Measurements from ENCODE around the gene MCTP1. TPM values are rescaled to one million over a fixed set of nuclear protein-coding genes. Genes with fewer than 3 reads are reported as not detected.

The MCTP1 gene
- total RNA-seq, 1 experiment from 2014 or later: 5.6 TPM

DNA sequence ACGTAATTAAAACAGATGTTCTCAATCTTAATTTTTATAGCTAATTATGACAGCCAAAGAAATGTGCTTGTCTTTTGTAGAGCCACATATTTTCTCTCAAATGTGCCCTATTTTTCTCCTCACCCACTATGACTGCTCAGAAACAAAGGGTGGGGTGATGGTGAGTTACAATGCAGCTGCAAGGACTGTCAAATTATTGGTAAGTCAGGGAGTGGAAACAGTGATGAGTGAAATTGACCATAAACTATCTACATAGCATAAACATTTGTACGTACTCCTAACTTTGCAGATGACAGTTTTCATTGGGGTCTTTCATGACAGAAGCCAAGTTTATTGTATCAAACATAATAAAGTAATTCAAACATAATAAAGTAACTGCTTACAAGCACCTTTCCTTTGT, 215.9 kb downstream of the MCTP1 start:
- no peak for ATAC-seq
- Mint-ChIP-seq H3K27ac (no peak overlapping the region), H3K9me3 (no peaks in the 10 kb centered on the region), H3K4me3 (no peak overlapping the region), H3K36me3 (no peaks in the 10 kb centered on the region), H3K4me1 (0 out of 2 replicates have a peak, but pooled peaks cover 6% of the 10 kb centered on the region), H3K27me3 (ENCODE audit: low read depth) (no peaks in the 10 kb centered on the region)
- ChIA-PET CTCF (interaction anchor here (0.9 to 1.7 kb wide), 2 partner anchors 9 to 109 kb away, joined by 3 to 5 read pairs; no protein-coding TSS in a partner anchor), POLR2A (interaction anchor here (0.5 to 0.7 kb wide), 2 partner anchors 13 to 171 kb away, joined by 3 read pairs; no protein-coding TSS in a partner anchor)
- TF ChIP-seq RORB (CRISPR knock-in tag; IDR thresholded peaks at IDR 0.05) (no peak), FOXP1 (CRISPR knock-in tag; IDR thresholded peaks at IDR 0.05; ENCODE audit: borderline replicate concordance) (no peak), MYBL2 (CRISPR knock-in tag; IDR thresholded peaks at IDR 0.05) (no peak), ZNF232 (CRISPR knock-in tag; IDR thresholded peaks at IDR 0.05) (no peak), JAZF1 (CRISPR knock-in tag; IDR thresholded peaks at IDR 0.05) (no peak), ZNF263 (CRISPR knock-in tag; IDR thresholded peaks at IDR 0.05; ENCODE audit: low read depth) (no peak), KAT7 (CRISPR knock-in tag; IDR thresholded peaks at IDR 0.05; ENCODE audit: borderline replicate concordance) (no peak), ATF1 (CRISPR knock-in tag; IDR thresholded peaks at IDR 0.05) (no peak), MXD4 (CRISPR knock-in tag; IDR thresholded peaks at IDR 0.05; ENCODE audit: borderline replicate concordance) (no peak), ZNF219 (CRISPR knock-in tag; IDR thresholded peaks at IDR 0.05; ENCODE audit: borderline replicate concordance) (no peak), ZBTB21 (CRISPR knock-in tag; IDR thresholded peaks at IDR 0.05; ENCODE audit: borderline replicate concordance) (no peak)
- TF ChIP-seq, protein P1, sequence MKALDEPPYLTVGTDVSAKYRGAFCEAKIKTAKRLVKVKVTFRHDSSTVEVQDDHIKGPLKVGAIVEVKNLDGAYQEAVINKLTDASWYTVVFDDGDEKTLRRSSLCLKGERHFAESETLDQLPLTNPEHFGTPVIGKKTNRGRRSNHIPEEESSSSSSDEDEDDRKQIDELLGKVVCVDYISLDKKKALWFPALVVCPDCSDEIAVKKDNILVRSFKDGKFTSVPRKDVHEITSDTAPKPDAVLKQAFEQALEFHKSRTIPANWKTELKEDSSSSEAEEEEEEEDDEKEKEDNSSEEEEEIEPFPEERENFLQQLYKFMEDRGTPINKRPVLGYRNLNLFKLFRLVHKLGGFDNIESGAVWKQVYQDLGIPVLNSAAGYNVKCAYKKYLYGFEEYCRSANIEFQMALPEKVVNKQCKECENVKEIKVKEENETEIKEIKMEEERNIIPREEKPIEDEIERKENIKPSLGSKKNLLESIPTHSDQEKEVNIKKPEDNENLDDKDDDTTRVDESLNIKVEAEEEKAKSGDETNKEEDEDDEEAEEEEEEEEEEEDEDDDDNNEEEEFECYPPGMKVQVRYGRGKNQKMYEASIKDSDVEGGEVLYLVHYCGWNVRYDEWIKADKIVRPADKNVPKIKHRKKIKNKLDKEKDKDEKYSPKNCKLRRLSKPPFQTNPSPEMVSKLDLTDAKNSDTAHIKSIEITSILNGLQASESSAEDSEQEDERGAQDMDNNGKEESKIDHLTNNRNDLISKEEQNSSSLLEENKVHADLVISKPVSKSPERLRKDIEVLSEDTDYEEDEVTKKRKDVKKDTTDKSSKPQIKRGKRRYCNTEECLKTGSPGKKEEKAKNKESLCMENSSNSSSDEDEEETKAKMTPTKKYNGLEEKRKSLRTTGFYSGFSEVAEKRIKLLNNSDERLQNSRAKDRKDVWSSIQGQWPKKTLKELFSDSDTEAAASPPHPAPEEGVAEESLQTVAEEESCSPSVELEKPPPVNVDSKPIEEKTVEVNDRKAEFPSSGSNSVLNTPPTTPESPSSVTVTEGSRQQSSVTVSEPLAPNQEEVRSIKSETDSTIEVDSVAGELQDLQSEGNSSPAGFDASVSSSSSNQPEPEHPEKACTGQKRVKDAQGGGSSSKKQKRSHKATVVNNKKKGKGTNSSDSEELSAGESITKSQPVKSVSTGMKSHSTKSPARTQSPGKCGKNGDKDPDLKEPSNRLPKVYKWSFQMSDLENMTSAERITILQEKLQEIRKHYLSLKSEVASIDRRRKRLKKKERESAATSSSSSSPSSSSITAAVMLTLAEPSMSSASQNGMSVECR (CRISPR knock-in tag; IDR thresholded peaks at IDR 0.05; ENCODE audit: borderline replicate concordance): no peak
- TF ChIP-seq, protein P2, sequence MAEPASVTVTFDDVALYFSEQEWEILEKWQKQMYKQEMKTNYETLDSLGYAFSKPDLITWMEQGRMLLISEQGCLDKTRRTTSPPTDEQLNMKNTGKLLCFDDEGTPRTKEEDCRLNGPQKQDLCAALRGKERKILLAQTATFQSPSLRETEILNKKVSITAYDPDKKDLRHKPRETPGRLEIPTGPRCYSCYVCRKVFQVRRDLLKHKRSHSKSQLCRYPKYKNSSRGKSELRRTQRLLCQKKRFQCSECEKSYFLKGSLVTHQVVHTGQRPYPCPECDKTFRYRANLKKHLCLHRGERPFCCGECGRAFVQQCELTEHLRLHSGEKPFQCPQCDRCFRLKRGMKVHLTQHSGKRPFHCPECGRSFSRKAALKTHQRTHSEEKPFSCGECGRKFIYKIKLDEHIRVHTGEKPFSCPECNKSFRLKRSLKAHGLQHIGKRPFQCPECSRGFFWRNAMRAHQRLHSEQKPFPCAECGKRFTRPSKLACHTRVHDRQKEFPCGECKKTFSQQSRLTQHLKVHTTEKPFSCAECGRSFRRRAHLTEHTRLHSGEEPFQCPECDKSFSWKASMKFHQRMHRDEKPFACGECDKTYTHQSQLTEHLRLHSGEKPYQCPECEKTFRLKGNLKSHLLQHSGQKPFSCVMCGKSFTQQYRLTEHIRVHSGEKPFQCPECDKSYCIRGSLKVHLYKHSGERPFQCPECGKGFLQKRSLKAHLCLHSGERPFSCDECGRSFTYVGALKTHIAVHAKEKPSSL (CRISPR knock-in tag; conservative IDR thresholded peaks at IDR 0.05): no peak
- TF ChIP-seq, protein P3, sequence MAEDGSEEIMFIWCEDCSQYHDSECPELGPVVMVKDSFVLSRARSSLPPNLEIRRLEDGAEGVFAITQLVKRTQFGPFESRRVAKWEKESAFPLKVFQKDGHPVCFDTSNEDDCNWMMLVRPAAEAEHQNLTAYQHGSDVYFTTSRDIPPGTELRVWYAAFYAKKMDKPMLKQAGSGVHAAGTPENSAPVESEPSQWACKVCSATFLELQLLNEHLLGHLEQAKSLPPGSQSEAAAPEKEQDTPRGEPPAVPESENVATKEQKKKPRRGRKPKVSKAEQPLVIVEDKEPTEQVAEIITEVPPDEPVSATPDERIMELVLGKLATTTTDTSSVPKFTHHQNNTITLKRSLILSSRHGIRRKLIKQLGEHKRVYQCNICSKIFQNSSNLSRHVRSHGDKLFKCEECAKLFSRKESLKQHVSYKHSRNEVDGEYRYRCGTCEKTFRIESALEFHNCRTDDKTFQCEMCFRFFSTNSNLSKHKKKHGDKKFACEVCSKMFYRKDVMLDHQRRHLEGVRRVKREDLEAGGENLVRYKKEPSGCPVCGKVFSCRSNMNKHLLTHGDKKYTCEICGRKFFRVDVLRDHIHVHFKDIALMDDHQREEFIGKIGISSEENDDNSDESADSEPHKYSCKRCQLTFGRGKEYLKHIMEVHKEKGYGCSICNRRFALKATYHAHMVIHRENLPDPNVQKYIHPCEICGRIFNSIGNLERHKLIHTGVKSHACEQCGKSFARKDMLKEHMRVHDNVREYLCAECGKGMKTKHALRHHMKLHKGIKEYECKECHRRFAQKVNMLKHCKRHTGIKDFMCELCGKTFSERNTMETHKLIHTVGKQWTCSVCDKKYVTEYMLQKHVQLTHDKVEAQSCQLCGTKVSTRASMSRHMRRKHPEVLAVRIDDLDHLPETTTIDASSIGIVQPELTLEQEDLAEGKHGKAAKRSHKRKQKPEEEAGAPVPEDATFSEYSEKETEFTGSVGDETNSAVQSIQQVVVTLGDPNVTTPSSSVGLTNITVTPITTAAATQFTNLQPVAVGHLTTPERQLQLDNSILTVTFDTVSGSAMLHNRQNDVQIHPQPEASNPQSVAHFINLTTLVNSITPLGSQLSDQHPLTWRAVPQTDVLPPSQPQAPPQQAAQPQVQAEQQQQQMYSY (CRISPR knock-in tag; IDR thresholded peaks at IDR 0.05): no peak
- TF ChIP-seq, protein P4, sequence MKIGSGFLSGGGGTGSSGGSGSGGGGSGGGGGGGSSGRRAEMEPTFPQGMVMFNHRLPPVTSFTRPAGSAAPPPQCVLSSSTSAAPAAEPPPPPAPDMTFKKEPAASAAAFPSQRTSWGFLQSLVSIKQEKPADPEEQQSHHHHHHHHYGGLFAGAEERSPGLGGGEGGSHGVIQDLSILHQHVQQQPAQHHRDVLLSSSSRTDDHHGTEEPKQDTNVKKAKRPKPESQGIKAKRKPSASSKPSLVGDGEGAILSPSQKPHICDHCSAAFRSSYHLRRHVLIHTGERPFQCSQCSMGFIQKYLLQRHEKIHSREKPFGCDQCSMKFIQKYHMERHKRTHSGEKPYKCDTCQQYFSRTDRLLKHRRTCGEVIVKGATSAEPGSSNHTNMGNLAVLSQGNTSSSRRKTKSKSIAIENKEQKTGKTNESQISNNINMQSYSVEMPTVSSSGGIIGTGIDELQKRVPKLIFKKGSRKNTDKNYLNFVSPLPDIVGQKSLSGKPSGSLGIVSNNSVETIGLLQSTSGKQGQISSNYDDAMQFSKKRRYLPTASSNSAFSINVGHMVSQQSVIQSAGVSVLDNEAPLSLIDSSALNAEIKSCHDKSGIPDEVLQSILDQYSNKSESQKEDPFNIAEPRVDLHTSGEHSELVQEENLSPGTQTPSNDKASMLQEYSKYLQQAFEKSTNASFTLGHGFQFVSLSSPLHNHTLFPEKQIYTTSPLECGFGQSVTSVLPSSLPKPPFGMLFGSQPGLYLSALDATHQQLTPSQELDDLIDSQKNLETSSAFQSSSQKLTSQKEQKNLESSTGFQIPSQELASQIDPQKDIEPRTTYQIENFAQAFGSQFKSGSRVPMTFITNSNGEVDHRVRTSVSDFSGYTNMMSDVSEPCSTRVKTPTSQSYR (CRISPR knock-in tag; IDR thresholded peaks at IDR 0.05): no peak
- TF ChIP-seq, protein P5, sequence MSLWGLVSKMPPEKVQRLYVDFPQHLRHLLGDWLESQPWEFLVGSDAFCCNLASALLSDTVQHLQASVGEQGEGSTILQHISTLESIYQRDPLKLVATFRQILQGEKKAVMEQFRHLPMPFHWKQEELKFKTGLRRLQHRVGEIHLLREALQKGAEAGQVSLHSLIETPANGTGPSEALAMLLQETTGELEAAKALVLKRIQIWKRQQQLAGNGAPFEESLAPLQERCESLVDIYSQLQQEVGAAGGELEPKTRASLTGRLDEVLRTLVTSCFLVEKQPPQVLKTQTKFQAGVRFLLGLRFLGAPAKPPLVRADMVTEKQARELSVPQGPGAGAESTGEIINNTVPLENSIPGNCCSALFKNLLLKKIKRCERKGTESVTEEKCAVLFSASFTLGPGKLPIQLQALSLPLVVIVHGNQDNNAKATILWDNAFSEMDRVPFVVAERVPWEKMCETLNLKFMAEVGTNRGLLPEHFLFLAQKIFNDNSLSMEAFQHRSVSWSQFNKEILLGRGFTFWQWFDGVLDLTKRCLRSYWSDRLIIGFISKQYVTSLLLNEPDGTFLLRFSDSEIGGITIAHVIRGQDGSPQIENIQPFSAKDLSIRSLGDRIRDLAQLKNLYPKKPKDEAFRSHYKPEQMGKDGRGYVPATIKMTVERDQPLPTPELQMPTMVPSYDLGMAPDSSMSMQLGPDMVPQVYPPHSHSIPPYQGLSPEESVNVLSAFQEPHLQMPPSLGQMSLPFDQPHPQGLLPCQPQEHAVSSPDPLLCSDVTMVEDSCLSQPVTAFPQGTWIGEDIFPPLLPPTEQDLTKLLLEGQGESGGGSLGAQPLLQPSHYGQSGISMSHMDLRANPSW (CRISPR knock-in tag; conservative IDR thresholded peaks at IDR 0.05; ENCODE audit: low read depth): no peak
- TF ChIP-seq, protein P6, sequence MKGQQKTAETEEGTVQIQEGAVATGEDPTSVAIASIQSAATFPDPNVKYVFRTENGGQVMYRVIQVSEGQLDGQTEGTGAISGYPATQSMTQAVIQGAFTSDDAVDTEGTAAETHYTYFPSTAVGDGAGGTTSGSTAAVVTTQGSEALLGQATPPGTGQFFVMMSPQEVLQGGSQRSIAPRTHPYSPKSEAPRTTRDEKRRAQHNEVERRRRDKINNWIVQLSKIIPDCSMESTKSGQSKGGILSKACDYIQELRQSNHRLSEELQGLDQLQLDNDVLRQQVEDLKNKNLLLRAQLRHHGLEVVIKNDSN (CRISPR knock-in tag; IDR thresholded peaks at IDR 0.05): no peak
- TF ChIP-seq, protein P7, sequence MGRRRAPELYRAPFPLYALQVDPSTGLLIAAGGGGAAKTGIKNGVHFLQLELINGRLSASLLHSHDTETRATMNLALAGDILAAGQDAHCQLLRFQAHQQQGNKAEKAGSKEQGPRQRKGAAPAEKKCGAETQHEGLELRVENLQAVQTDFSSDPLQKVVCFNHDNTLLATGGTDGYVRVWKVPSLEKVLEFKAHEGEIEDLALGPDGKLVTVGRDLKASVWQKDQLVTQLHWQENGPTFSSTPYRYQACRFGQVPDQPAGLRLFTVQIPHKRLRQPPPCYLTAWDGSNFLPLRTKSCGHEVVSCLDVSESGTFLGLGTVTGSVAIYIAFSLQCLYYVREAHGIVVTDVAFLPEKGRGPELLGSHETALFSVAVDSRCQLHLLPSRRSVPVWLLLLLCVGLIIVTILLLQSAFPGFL (CRISPR knock-in tag; IDR thresholded peaks at IDR 0.05; ENCODE audit: borderline replicate concordance): no peak
- DNase-seq (ENCODE audit: low spot score): no peak

Measured in WTC11 (cell line).